ENCODE data around the gene INVS.

DNA sequence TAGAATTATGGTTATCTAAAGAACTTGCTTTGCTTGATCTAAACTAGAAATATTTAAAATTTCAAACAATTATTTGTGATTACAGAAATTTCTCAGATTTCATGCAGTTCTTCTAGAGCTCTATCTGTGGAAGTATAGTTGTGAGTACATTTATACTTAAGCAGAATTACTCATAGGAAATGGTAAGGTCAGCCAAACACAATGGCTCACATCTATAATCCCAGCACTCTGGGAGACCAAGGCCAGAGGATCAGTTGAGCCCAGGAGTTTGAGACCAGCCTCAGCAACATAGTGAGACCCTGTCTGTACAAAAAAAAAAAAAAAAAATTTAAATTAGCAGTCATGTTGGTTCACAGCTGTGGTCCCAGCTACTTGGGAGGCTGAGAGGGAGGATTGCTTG, 71.0 kb downstream of the INVS start:
- TF ChIP-seq SPEN (CRISPR knock-in tag; IDR thresholded peaks at IDR 0.05; ENCODE audit: low read depth) (no peak), DPF2 (CRISPR knock-in tag; IDR thresholded peaks at IDR 0.05; ENCODE audit: borderline replicate concordance, low read depth) (no peak)
- TF ChIP-seq, protein P1, sequence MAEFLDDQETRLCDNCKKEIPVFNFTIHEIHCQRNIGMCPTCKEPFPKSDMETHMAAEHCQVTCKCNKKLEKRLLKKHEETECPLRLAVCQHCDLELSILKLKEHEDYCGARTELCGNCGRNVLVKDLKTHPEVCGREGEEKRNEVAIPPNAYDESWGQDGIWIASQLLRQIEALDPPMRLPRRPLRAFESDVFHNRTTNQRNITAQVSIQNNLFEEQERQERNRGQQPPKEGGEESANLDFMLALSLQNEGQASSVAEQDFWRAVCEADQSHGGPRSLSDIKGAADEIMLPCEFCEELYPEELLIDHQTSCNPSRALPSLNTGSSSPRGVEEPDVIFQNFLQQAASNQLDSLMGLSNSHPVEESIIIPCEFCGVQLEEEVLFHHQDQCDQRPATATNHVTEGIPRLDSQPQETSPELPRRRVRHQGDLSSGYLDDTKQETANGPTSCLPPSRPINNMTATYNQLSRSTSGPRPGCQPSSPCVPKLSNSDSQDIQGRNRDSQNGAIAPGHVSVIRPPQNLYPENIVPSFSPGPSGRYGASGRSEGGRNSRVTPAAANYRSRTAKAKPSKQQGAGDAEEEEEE (CRISPR knock-in tag; IDR thresholded peaks at IDR 0.05; ENCODE audit: borderline replicate concordance): no peak

Measured in HepG2 (cell line).